ENCODE data around the gene TIGD2.

TIGD2 gene
- 4.6 to 11.7 reads per million in 2 donors for total RNA-seq

DNA sequence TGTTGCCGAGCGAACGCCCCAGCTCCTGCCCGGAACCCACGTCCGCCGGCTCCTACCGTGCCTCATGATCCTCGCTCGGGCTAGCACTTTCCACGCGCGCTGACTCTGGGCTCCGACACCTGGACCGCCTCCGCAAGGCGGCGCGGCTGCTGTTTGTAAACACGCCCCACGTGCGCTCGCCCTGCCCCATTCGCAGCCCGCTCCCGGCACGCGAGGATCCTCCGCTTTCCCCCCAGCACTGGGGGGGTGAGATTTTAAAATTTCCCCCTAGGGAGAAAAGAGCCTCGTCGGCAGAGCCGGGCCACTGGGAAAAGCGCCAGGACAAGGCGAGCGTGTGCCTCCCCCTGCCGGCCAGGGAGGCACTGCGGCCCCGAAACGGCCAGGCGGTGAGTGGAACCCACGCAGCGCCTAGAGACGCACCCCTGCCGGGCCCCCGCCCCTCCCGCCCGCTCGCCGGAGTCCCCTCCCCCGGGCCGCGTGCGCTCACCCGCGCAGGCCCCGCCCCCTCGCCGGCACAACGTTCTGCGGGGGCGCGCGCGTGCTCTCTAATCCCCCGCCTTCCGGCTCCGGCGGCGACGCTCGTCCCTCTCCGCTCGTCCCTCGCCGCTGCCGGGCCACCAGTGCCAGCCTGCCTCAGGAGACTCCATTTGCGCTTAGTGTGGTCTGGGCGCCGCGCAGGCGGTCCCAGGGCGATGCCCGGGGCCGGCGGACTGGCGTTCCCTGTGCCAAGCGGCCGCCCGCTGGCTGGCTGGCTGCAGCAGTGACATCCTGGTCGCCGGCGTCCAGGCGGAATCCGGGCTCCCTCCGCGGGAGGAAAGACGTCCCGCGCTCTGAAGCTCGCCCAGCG lies at the start of gene TIGD2:
Gene TIGD2 (plus strand): TSS at position 548 of the 847 bp plus-strand sequence. CDS start 1,442 bp downstream, outside the sequence.
- DNase-seq, result peak; percentile 82

- DNase-seq, result no peak
Measured at GRCh38 chr4:89064848-89065247, 46.5 kb upstream of the TIGD2 start.

GRCh38 chr4:89067417-89067816 lies 43.9 kb upstream of the TIGD2 start:
- DNase-seq, result no peak

GRCh38 chr4:89069481-89069880 lies 41.9 kb upstream of the TIGD2 start:
- no peak for DNase-seq

DNA sequence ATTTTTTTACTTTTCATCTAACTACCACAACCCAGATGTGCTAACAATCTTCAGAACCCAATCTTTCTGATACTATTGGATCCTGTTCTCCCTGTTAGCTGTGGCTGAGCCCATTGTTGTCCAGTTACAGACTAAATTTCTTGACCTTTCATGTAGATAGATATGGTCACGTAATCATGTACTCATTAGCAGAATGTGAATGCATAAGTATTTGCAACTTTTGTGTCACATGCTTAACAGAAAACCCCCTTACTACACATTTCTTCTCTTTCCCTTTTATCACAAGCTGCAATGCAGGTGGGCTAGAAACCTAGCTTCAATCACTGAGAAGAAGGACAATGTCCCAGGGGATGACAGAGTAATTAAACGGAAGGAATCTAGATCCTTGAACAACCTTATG lies 41.3 kb upstream of the TIGD2 start:
- no peak for DNase-seq

DNA sequence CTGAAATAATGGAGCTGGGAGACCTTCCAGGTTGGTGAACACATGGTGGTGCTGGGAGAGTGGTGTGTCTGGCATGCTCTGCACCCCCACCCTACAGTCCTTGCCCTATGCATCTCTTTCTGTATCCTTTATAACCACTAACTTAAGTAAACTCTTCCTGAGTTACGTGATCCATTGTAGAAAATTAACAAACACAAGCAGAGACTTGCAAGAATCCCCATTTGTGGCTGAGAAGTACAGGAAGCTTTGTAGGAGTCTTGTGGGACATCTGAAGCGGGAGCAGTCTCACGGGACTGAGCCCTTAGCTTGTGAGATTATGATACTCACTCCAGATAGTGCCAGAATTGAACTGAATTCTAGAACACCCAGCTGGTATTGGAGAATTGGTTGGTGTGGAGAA lies 40.0 kb upstream of the TIGD2 start:
- no peak for DNase-seq

GRCh38 chr4:89072921-89073320 lies 38.4 kb upstream of the TIGD2 start:
- no peak for DNase-seq

GRCh38 chr4:89077761-89078160 lies 33.6 kb upstream of the TIGD2 start:
- DNase-seq, result no peak

DNA sequence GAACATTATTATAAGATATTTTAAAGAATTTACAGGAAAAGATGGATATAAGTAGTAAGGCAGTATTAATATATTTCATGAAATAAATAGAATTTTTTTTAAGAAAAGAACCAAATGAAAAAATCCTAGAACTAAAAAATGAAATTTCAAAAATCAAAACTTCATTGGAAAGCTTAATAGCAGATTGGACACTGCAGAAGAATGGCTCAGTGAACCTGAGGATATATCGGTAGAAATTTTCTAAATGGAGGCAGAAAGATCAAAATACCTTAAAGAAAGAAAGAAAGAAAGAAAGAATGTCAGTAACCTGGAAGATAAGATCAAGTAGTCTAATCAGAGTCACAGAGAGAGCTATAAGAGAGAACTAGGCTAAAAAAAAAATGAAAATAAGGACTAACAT lies 33.0 kb upstream of the TIGD2 start:
- DNase-seq, result no peak

- DNase-seq, result no peak
Measured at GRCh38 chr4:89099034-89099433, 12.3 kb upstream of the TIGD2 start.

GRCh38 chr4:89099471-89099870 lies 11.9 kb upstream of the TIGD2 start:
- DNase-seq, result no peak

- DNase-seq, result no peak
Measured at GRCh38 chr4:89100853-89101252, 10.5 kb upstream of the TIGD2 start.

DNA sequence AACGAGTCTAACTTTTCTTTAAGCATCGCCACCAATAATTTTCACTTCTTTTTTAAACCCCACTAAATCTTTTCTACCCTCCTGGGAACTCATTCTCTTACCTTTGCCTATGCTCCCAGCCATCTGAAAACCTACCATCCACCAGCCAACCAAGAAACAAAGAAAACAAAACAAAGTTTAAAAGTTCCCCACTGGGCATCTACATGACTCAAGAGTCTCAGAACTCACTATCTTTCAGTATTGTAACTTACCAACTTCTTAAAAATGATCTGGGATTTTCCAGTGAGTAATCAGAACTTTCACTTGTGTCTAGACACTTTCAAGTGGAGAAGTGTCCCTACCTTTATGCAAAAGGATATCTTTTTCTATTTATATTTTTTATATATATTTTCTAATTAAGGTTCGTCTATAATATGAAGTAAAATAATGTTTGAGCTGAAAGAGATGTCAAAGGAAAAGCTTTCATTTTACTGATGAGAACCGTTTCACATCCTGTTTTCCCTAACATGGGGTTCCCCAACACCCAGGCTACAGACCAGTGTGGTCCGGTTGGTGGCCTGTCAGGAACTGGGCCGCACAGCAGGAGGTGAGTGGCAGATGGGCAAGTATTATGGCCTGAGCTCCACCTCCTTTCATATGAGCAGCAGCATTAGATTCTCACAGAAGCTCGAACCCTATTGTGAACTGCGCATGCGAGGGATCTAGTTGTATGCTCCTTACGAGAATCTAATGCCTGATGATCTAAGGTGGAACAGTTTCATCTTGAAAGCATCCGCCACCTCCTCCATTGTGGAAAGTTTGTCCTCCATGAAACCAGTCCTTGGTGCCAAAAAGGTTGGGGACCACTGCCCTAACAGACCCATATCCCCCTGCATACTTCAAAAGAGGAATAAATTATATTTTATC lies 9.8 kb upstream of the TIGD2 start:
- DNase-seq, result no peak

- no peak for DNase-seq
Measured at GRCh38 chr4:89105726-89106125, 5.6 kb upstream of the TIGD2 start.

DNA sequence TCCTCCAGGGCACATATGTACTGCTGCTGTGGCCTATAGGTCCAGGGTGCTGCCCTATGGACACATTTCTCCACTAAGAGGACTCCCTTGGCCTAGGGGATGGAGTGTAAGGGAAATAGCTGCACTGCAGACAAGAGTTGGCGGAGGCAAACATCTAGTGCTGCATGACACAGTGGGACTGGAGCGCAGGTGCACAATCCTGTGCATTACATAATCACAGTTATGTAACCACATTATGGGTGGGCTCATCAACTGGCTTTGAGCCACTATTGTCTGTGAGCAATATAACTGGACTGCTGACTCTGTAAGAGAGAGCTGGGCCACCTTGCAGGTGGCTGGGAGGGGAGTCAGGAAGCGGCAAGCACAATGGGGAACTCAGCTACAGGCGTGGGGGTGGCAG lies 3.2 kb upstream of the TIGD2 start:
- no peak for DNase-seq

DNA sequence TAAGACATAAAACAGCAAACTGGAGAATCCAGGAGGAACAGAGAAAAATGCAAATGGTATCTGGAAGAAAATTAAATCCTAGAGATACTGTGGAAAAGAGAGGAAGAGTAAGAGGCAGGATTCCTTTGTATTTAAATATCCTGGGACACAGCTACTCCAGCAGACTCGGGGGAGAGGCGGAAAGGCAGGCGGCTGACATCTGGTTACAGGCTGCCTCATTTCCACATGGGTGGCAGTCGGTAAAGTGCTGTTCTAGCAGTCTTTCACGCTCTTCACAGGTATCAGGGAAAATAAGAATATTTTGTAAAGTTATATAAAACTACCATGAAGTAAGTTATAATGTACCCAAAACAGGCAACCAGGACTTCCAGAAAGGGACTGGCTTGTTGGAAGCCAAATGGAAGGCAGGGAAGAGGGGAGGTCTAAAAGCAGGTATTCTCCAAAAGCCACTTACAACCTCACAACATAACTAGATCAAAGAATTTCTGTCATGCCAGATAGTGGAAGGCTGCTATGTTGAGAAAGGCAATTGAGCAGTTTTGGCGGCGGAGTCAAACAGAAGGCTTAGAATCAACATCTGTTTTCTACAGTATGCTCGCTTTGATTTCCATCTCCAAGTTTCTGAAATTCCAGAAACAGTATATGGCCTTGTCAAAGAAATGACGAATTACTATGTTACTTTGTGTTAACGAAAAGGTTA lies 1.3 kb upstream of the TIGD2 start:
- DNase-seq, result no peak

DNA sequence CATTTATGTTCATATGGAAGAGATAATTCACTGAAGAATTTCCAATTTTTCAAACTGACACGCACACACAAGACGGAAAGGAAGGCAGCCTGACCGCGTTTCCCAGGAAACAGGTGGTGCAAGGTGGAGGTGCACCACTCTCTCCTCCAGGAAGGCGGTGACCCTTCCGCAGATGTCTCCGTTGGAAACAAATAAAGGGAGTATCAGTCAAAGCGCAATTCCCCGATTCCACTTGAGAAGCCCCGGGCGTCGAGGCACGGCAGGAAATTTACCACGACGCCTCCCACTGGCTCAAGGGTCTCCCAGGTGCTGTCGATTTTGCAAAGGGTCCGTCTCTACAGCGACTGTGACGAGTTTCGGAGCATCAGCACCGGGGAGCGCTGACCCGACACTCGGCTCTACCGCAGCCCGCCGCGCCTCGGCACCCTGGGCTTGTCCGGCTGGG lies 770 bp upstream of the TIGD2 start:
- no peak for DNase-seq

GRCh38 chr4:89111833-89112563 lies 665 bp downstream of the TIGD2 start:
- no peak for DNase-seq

GRCh38 chr4:89113415-89113814 lies 2.1 kb downstream of the TIGD2 start:
- no peak for DNase-seq

GRCh38 chr4:89114100-89114499 lies 2.8 kb downstream of the TIGD2 start:
- no peak for DNase-seq

DNA sequence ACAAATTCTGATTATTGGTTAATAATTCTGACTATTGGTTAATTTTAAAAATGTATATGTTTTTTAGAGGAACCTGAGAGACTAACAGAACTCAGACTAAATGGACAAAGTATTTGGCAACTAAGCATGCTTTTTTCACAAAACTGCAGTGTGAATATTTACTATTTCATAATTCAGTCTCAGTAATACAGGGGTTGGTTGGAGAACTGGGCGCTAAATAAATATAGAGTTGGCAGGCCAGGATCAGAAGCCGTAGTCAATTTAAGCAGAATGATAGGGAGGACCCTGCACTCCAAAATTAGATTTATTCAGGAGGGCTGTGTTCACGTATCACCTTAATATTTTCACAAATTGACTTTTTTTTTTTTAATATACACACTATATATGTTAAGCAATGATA lies 5.8 kb downstream of the TIGD2 start:
- DNase-seq, result no peak

- no peak for DNase-seq
Measured at GRCh38 chr4:89119166-89119565, 7.8 kb downstream of the TIGD2 start.
